GM23338 (cell line): ENCODE data around the gene GRK3. TPM values are rescaled to one million over a fixed set of nuclear protein-coding genes. Genes with fewer than 3 reads are reported as not detected.

Source experiments
- ATAC-seq: fragments of 200-7000 bp; cut with Tn5 transposase; 3 replicates; pipeline ENCODE4 v1.9.1; 2020
- DNase-seq: peaks from one replicate; pipeline ENCODE4 v3.0.0-alpha.2; 2015; ENCODE audit warnings: low spot score
- H2AFZ ChIP-seq: fragments of 200-600 bp; sonication (generic); 2 replicates; pipeline ENCODE4 v1.8.0; 2016; ENCODE audit warnings: antibody characterized with exemption, mild to moderate bottlenecking, moderate library complexity
- H3F3A ChIP-seq: fragments of 200-600 bp; sonication (generic); replicated peaks from 2 replicates; pipeline ENCODE4 v1.8.0; 2017; ENCODE audit warnings: antibody characterized with exemption, mixed run types, low read depth
- H3K27ac ChIP-seq: fragments of 200-600 bp; sonication (generic); 2 replicates; pipeline ENCODE4 v1.6.1; 2016; ENCODE audit warnings: low read depth
- H3K27me3 ChIP-seq: fragments of 200-600 bp; sonication (generic); 2 replicates; pipeline ENCODE4 v1.8.0; 2016; ENCODE audit warnings: mild to moderate bottlenecking, mixed run types, moderate library complexity; ENCODE audit not compliant: insufficient read depth
- H3K36me3 ChIP-seq: fragments of 200-600 bp; sonication (generic); 2 replicates; pipeline ENCODE4 v1.8.0; 2016; ENCODE audit warnings: mild to moderate bottlenecking; ENCODE audit not compliant: insufficient read depth
- H3K4me1 ChIP-seq: fragments of 200-600 bp; sonication (generic); 2 replicates; pipeline ENCODE4 v1.8.0; 2016; ENCODE audit warnings: mild to moderate bottlenecking, moderate library complexity; ENCODE audit not compliant: insufficient read depth
- H3K4me2 ChIP-seq: fragments of 200-600 bp; sonication (generic); 2 replicates; pipeline ENCODE4 v1.7.1; 2017; ENCODE audit warnings: mixed run types
- H3K4me3 ChIP-seq: fragments of 200-600 bp; sonication (generic); 2 replicates; pipeline ENCODE4 v1.6.1; 2016; ENCODE audit warnings: mixed run types
- H3K79me2 ChIP-seq: fragments of 200-600 bp; sonication (generic); replicated peaks from 2 replicates; pipeline ENCODE4 v1.8.0; 2017; ENCODE audit warnings: mild to moderate bottlenecking; ENCODE audit not compliant: insufficient read depth
- H3K9me2 ChIP-seq: fragments of 200-600 bp; sonication (generic); 2 replicates; pipeline ENCODE4 v1.8.0; 2017; ENCODE audit not compliant: insufficient read depth
- H4K20me1 ChIP-seq: fragments of 200-600 bp; sonication (generic); replicated peaks from 2 replicates; pipeline ENCODE4 v1.8.0; 2017; ENCODE audit warnings: mild to moderate bottlenecking; ENCODE audit not compliant: insufficient read depth
- H3K27ac Mint-ChIP-seq: 2 replicates; pipeline ENCODE4 v1.8.0; 2020; ENCODE audit warnings: inconsistent platforms, mild to moderate bottlenecking, moderate library complexity, mixed read lengths
- H3K27me3 Mint-ChIP-seq: 3 replicates; pipeline ENCODE4 v1.8.0; 2022; ENCODE audit warnings: low read depth, mild to moderate bottlenecking, moderate library complexity, mixed read lengths, inconsistent platforms; ENCODE audit not compliant: insufficient read depth, poor library complexity
- H3K36me3 Mint-ChIP-seq: 3 replicates; pipeline ENCODE4 v1.8.0; 2021; ENCODE audit warnings: low read depth, mild to moderate bottlenecking, inconsistent platforms, moderate library complexity, mixed read lengths
- H3K4me1 Mint-ChIP-seq: 3 replicates; pipeline ENCODE4 v1.8.0; 2020; ENCODE audit warnings: mild to moderate bottlenecking, inconsistent platforms, mixed read lengths
- H3K4me3 Mint-ChIP-seq: 3 replicates; pipeline ENCODE4 v1.8.0; 2021; ENCODE audit warnings: moderate library complexity, mild to moderate bottlenecking, inconsistent platforms, mixed read lengths
- H3K9me3 Mint-ChIP-seq: 3 replicates; pipeline ENCODE4 v1.8.0; 2020; ENCODE audit warnings: moderate library complexity, mild to moderate bottlenecking, inconsistent platforms, mixed read lengths
- CREB1 ChIP-seq: fragments of 250-450 bp; sonication (Bioruptor Pico); IDR thresholded peaks from 2 replicates; pipeline ENCODE4 v1.5.0; 2020; ENCODE audit warnings: low read depth, mild to moderate bottlenecking, moderate library complexity
- EZH2 ChIP-seq: fragments of 200-600 bp; sonication (generic); IDR thresholded peaks from one replicate; pipeline ENCODE4 v1.8.0; 2017; ENCODE audit warnings: antibody characterized with exemption, mild to moderate bottlenecking, low read depth; ENCODE audit not compliant: unreplicated experiment
- NANOG ChIP-seq: IDR thresholded peaks from 2 replicates; pipeline ENCODE4 v1.6.1; 2016; ENCODE audit warnings: antibody characterized with exemption, borderline replicate concordance
- POLR2AphosphoS5 ChIP-seq: IDR thresholded peaks from 2 replicates; pipeline ENCODE4 v1.6.1; 2016; ENCODE audit warnings: antibody characterized with exemption, low read depth
- ZNF114 ChIP-seq: fragments of 250-450 bp; sonication (Bioruptor Pico); IDR thresholded peaks from 2 replicates; pipeline ENCODE4 v1.5.0; 2020; ENCODE audit warnings: mild to moderate bottlenecking, moderate library complexity
- polyA plus RNA-seq: library from polyadenylated mRNA; unstranded; fragments of >200 nt; fragmentation: Nextera tagmentation; extraction: Ambion mirVana; gene quantifications from 2 replicates; pipeline ENCODE4 v1.2.1, GENCODE V29; 2016
- total RNA-seq: library from RNA; depleted of rRNA; stranded (reverse); fragments of >200 nt; shearing (Covaris generic); gene quantifications from 2 replicates; pipeline ENCODE4 v1.2.3, GENCODE V29; 2014
- TF ChIP-seq, protein P1 (sequence below): fragments of 250-450 bp; sonication (Bioruptor Pico); IDR thresholded peaks from 2 replicates; pipeline ENCODE4 v1.5.0; 2020; ENCODE audit warnings: mild to moderate bottlenecking, moderate library complexity

The GRK3 gene
- total and polyA plus RNA-seq, 2 experiments from 2014 or later, result 6.0 to 25.3 TPM

DNA sequence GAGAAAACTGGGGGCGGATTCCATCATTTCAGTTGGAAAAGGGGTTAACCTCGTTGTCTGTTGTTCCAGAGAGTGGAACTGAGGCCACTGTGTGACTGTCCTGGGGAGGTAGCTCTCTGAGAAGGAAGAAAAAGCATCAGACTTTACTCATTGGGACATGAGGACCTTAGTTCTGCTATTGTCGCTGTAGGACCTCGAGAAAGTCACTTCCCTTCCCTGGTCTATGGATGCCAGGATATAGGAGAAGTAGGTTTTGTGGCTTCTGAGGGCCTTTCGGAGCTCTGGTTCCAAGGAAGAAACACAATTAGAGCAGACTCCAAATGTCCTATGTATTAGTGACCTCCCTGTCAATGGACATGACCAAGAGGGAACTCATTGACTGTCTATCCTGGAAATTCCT is 183.7 kb downstream of the GRK3 start (continued):
- TF ChIP-seq, protein P1, sequence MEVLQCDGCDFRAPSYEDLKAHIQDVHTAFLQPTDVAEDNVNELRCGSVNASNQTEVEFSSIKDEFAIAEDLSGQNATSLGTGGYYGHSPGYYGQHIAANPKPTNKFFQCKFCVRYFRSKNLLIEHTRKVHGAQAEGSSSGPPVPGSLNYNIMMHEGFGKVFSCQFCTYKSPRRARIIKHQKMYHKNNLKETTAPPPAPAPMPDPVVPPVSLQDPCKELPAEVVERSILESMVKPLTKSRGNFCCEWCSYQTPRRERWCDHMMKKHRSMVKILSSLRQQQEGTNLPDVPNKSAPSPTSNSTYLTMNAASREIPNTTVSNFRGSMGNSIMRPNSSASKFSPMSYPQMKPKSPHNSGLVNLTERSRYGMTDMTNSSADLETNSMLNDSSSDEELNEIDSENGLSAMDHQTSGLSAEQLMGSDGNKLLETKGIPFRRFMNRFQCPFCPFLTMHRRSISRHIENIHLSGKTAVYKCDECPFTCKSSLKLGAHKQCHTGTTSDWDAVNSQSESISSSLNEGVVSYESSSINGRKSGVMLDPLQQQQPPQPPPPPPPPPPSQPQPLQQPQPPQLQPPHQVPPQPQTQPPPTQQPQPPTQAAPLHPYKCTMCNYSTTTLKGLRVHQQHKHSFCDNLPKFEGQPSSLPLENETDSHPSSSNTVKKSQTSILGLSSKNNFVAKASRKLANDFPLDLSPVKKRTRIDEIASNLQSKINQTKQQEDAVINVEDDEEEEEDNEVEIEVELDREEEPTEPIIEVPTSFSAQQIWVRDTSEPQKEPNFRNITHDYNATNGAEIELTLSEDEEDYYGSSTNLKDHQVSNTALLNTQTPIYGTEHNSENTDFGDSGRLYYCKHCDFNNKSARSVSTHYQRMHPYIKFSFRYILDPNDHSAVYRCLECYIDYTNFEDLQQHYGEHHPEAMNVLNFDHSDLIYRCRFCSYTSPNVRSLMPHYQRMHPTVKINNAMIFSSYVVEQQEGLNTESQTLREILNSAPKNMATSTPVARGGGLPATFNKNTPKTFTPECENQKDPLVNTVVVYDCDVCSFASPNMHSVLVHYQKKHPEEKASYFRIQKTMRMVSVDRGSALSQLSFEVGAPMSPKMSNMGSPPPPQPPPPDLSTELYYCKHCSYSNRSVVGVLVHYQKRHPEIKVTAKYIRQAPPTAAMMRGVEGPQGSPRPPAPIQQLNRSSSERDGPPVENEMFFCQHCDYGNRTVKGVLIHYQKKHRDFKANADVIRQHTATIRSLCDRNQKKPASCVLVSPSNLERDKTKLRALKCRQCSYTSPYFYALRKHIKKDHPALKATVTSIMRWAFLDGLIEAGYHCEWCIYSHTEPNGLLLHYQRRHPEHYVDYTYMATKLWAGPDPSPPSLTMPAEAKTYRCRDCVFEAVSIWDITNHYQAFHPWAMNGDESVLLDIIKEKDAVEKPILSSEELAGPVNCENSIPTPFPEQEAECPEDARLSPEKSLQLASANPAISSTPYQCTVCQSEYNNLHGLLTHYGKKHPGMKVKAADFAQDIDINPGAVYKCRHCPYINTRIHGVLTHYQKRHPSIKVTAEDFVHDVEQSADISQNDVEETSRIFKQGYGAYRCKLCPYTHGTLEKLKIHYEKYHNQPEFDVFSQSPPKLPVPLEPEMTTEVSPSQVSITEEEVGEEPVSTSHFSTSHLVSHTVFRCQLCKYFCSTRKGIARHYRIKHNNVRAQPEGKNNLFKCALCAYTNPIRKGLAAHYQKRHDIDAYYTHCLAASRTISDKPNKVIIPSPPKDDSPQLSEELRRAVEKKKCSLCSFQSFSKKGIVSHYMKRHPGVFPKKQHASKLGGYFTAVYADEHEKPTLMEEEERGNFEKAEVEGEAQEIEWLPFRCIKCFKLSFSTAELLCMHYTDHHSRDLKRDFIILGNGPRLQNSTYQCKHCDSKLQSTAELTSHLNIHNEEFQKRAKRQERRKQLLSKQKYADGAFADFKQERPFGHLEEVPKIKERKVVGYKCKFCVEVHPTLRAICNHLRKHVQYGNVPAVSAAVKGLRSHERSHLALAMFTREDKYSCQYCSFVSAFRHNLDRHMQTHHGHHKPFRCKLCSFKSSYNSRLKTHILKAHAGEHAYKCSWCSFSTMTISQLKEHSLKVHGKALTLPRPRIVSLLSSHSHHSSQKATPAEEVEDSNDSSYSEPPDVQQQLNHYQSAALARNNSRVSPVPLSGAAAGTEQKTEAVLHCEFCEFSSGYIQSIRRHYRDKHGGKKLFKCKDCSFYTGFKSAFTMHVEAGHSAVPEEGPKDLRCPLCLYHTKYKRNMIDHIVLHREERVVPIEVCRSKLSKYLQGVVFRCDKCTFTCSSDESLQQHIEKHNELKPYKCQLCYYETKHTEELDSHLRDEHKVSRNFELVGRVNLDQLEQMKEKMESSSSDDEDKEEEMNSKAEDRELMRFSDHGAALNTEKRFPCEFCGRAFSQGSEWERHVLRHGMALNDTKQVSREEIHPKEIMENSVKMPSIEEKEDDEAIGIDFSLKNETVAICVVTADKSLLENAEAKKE, result no peak
- TF ChIP-seq NANOG, result no peak

DNA sequence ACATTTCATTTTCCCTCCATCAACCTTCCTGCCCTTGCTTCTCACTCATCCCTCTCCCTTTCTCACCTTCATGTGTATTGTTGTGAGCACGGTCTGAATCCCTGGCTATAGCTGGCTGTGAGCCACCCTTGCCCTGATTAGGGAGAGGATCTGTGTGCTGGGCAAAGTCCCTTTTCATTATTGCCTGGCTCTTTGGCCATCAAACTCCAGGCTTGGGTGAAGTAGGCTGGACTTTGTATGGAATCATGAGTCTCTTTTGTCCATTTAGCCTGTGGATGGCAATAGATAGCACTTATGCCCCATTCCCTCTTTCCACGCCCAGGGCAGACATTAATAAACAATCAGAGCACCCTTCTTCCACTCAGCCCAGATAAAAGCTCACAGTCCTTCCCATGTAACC is 184.2 kb downstream of the GRK3 start:
- H3K9me3 Mint-ChIP-seq, result no peaks in the 10 kb centered on the region; the same call in 2 of the 3 replicates
- H3K36me3 Mint-ChIP-seq, result no peaks in the 10 kb centered on the region
- no peaks in the 10 kb centered on the region for H3K9me2 ChIP-seq
- TF ChIP-seq ZNF114 (CRISPR knock-in tag) (no peak), CREB1 (no peak), POLR2AphosphoS5 (no peak), EZH2 (no peak)
- TF ChIP-seq, protein P1, result no peak

More for the DNA sequence above, 184.2 kb downstream of the GRK3 start:
- no peaks in the 10 kb centered on the region for H3F3A ChIP-seq
- H3K36me3 ChIP-seq, result no peaks in the 10 kb centered on the region
- ATAC-seq (no peak), DNase-seq (no peak)
- H3K4me1 ChIP-seq, result no peaks in the 10 kb centered on the region
- no peak overlapping the region for H3K4me2 ChIP-seq
- H3K27ac Mint-ChIP-seq, result no peak overlapping the region
- no peaks in the 10 kb centered on the region for H3K4me1 Mint-ChIP-seq
- H4K20me1 ChIP-seq, result no peaks in the 10 kb centered on the region; the same call in 1 of the 2 replicates
- no peak overlapping the region for H2AFZ ChIP-seq
- no peak overlapping the region for H3K27ac ChIP-seq
- peaks cover 13% of the 10 kb centered on the region for H3K27me3 Mint-ChIP-seq
- H3K79me2 ChIP-seq, result no peaks in the 10 kb centered on the region
- H3K4me3 ChIP-seq, result no peak overlapping the region
- no peak overlapping the region for H3K4me3 Mint-ChIP-seq
- no peaks in the 10 kb centered on the region for H3K27me3 ChIP-seq
